HepG2 (cell line): ENCODE data around the gene CPED1. TPM values are rescaled to one million over a fixed set of nuclear protein-coding genes. Genes with fewer than 3 reads are reported as not detected.

Experiments used
- ATAC-seq: fragments of 200-7000 bp; cut with Tn5 transposase; 3 replicates; pipeline ENCODE4 v1.9.1; 2020; ENCODE audit warnings: mild to moderate bottlenecking, moderate library complexity
- BruUV-seq: library from RNA; stranded (reverse); fragments of 400-500 nt; replicated peaks from 2 replicates; lab custom pipeline; 2021; lab: Mats Ljungman, UMichigan
- CTCF ChIA-PET: fragments of 300-600 bp; formaldehyde crosslinking; extraction: SDS; loops from one replicate; lab custom pipeline; 2021; ENCODE audit warnings: low total read pairs, inconsistent platforms, low intra/inter-chr PET ratio; lab: Yijun Ruan, JAX
- POLR2A ChIA-PET: fragments of 350-600 bp; sonication (Branson Sonifier 250); formaldehyde crosslinking; loops from one replicate; lab custom pipeline; 2020; ENCODE audit warnings: antibody characterized with exemption, inconsistent platforms; lab: Yijun Ruan, JAX
- DNase-seq: peaks from one replicate; pipeline ENCODE4 v3.0.0-alpha.2; 2015; ENCODE audit warnings: low spot score
- FAIRE-seq: peaks from 3 replicates; lab custom pipeline; 2011; peaks lifted over from hg19 to GRCh38; lab: Jason Lieb, UNC
- H2AFZ ChIP-seq: one replicate; pipeline ENCODE4 v1.6.1; 2011; ENCODE audit warnings: low read length, inconsistent platforms
- H3K27ac ChIP-seq: fragments of 300-600 bp; 3 replicates; pipeline ENCODE4 v1.8.0; 2011; ENCODE audit warnings: mixed run types, mild to moderate bottlenecking, mixed read lengths, low read length, inconsistent platforms; ENCODE audit not compliant: insufficient read depth; ENCODE audit errors: extremely low read length
- H3K27me3 ChIP-seq, 2 experiments: fragments of 200-600 bp in 1 of 2; 2 replicates in 1 of 2; 3 replicates in 1 of 2; pipeline versions ENCODE4 v1.6.0 to v1.8.0; 2011; ENCODE audit warnings: low read length in 2 of 2, mild to moderate bottlenecking in 2 of 2, moderate library complexity in 2 of 2, inconsistent platforms in 1 of 2; ENCODE audit not compliant: insufficient read depth in 2 of 2, control insufficient read depth in 1 of 2
- H3K36me3 ChIP-seq, 2 experiments: fragments of 200-600 bp in 1 of 2; replicated peaks in 1 of 2; 2 replicates in 1 of 2; 3 replicates in 1 of 2; pipeline versions ENCODE4 v1.5.1 to v1.8.0; 2011; ENCODE audit warnings: low read length in 2 of 2, inconsistent platforms in 1 of 2; ENCODE audit not compliant: insufficient read depth in 2 of 2, control insufficient read depth in 1 of 2
- H3K4me1 ChIP-seq: 2 replicates; pipeline ENCODE4 v1.5.1; 2012; ENCODE audit warnings: low read length, inconsistent platforms; ENCODE audit not compliant: insufficient read depth
- H3K4me2 ChIP-seq: 2 replicates; pipeline ENCODE4 v1.6.0; 2011; ENCODE audit warnings: low read depth, low read length, inconsistent platforms
- H3K4me3 ChIP-seq, 3 experiments: fragments of 200-600 bp in 1 of 3; sonication (generic), shearing (Covaris generic) in 1 of 3; replicated peaks in 1 of 3; 2 replicates each; pipeline ENCODE4 v1.5.1; 2011 to 2016; ENCODE audit warnings: low read length in 3 of 3, inconsistent platforms in 2 of 3, low read depth in 2 of 3, mild to moderate bottlenecking in 2 of 3, control low read depth in 1 of 3, mixed read lengths in 1 of 3; ENCODE audit not compliant: insufficient read depth in 1 of 3
- H3K79me2 ChIP-seq: one replicate; pipeline ENCODE4 v1.6.1; 2011; ENCODE audit warnings: low read length, inconsistent platforms; ENCODE audit not compliant: insufficient read depth
- H3K9ac ChIP-seq: 2 replicates; pipeline ENCODE4 v1.6.0; 2011; ENCODE audit warnings: mild to moderate bottlenecking, low read depth, low read length, inconsistent platforms; ENCODE audit not compliant: insufficient read depth
- H3K9me3 ChIP-seq: 2 replicates; pipeline ENCODE4 v1.5.1; 2012; ENCODE audit warnings: mild to moderate bottlenecking, low read length
- H4K20me1 ChIP-seq: 2 replicates; pipeline ENCODE4 v1.6.0; 2011; ENCODE audit warnings: inconsistent platforms, mild to moderate bottlenecking, low read length, moderate library complexity; ENCODE audit not compliant: insufficient read depth
- CHD4 ChIP-seq: fragments of 200-600 bp; sonication (generic); IDR thresholded peaks from 2 replicates; pipeline ENCODE4 v1.7.0; 2017; ENCODE audit warnings: mild to moderate bottlenecking, low read length, borderline replicate concordance
- ETV6 ChIP-seq: sonication (generic); formaldehyde crosslinking; conservative IDR thresholded peaks from 2 replicates; pipeline ENCODE4 v1.4.0; 2020; ENCODE audit warnings: missing genetic modification reagents
- HDAC2 ChIP-seq: sonication (generic); formaldehyde crosslinking; IDR thresholded peaks from 2 replicates; pipeline ENCODE4 v1.4.0; 2020; ENCODE audit warnings: missing genetic modification reagents
- HNF1A ChIP-seq, 2 experiments: sonication (generic) in 1 of 2; formaldehyde crosslinking in 1 of 2; IDR thresholded peaks; 2 replicates each; pipeline versions ENCODE4 v1.4.0 to v1.6.1; 2016 to 2020; ENCODE audit warnings: borderline replicate concordance in 1 of 2, low read depth in 1 of 2, mild to moderate bottlenecking in 1 of 2, missing genetic modification reagents in 1 of 2
- NFAT5 ChIP-seq: sonication (generic); formaldehyde crosslinking; IDR thresholded peaks from 2 replicates; pipeline ENCODE4 v1.4.0; 2020; ENCODE audit warnings: missing genetic modification reagents
- THYN1 ChIP-seq: sonication (generic); formaldehyde crosslinking; IDR thresholded peaks from 2 replicates; pipeline ENCODE4 v1.8.1; 2023; ENCODE audit warnings: low read depth, mild to moderate bottlenecking, moderate library complexity, missing genetic modification reagents, borderline replicate concordance
- ZBTB2 ChIP-seq: sonication (generic); formaldehyde crosslinking; IDR thresholded peaks from 2 replicates; pipeline ENCODE4 v1.8.0; 2022; ENCODE audit warnings: low read depth, missing genetic modification reagents
- ZFP82 ChIP-seq: sonication (generic); formaldehyde crosslinking; IDR thresholded peaks from 2 replicates; pipeline ENCODE4 v1.5.1; 2020; ENCODE audit warnings: mild to moderate bottlenecking, missing genetic modification reagents, borderline replicate concordance
- ZMYM4 ChIP-seq: sonication (generic); formaldehyde crosslinking; IDR thresholded peaks from 2 replicates; pipeline ENCODE4 v1.8.1; 2023; ENCODE audit warnings: mild to moderate bottlenecking, missing genetic modification reagents
- ZNF780A ChIP-seq: sonication (generic); formaldehyde crosslinking; IDR thresholded peaks from 2 replicates; pipeline ENCODE4 v1.8.0; 2022; ENCODE audit warnings: mild to moderate bottlenecking, missing genetic modification reagents, moderate library complexity
- ZUFSP ChIP-seq: sonication (generic); formaldehyde crosslinking; IDR thresholded peaks from 2 replicates; pipeline ENCODE4 v1.9.0; 2021; ENCODE audit warnings: missing genetic modification reagents, mild to moderate bottlenecking, borderline replicate concordance
- WGBS: methylation state at CpG from one replicate; pipeline ENCODE4 v1.1.6; 2017; ENCODE audit warnings: low lambda C conversion rate; 5-methylcytosine and 5-hydroxymethylcytosine counted together
- in situ Hi-C: cut with HindIII; loops from 2 replicates; pipeline ENCODE4 v1.10.0; 2017; ENCODE audit warnings: low pct_unique_long_range_greater_than_20kb; ENCODE audit not compliant: extremely low pct_ligation_motif_present
- intact Hi-C: fragments of 100-400 bp; cut with micrococcal nuclease; formaldehyde crosslinking; loops from one replicate; pipeline ENCODE4 v1.10.0; 2022; ENCODE audit not compliant: unreplicated experiment
- polyA plus RNA-seq, 8 experiments: library from polyadenylated mRNA; depleted of rRNA in 3 of 8; stranded (reverse) in 7 of 8; unstranded in 1 of 8; fragments of >200 nt; fragmentation: Illumina TruSeq in 4 of 8; extraction: Trizol in 4 of 8; gene quantifications; 2 replicates each; pipeline versions ENCODE4 v1.2.1 to v1.2.3, GENCODE V29; 2011 to 2016; ENCODE audit warnings: low read depth in 4 of 8, missing spikeins in 1 of 8, mixed read lengths in 1 of 8; ENCODE audit not compliant: insufficient read depth in 1 of 8
- total RNA-seq, 5 experiments: library from RNA; depleted of rRNA; stranded (reverse); fragments of >200 nt; fragmentation: Illumina TruSeq; extraction: Trizol; gene quantifications; 2 replicates each; pipeline ENCODE4 v1.2.3, GENCODE V29; 2016; ENCODE audit warnings: low read depth in 1 of 5

The CPED1 gene
- total and polyA plus RNA-seq, 2 of the 13 experiments (the other 11 are each of a cell fraction or from before 2014, with no cell fraction given) = 11.5 to 27.0 TPM

GRCh38 chr7:121166916-121167315 is 178.4 kb downstream of the CPED1 start:
- in situ Hi-C loops (no loop called here), intact Hi-C loops (no loop called here)
- Histone ChIP-seq H3K4me3 (no peak overlapping the region), H3K27me3 (no peaks in the 10 kb centered on the region), H3K36me3 (no peaks in the 10 kb centered on the region), H4K20me1 (no peaks in the 10 kb centered on the region), H3K79me2 (no peaks in the 10 kb centered on the region), H3K4me2 (no peak overlapping the region), H3K9ac (no peak overlapping the region), H3K9me3 (no peaks in the 10 kb centered on the region), H3K4me1 (no peaks in the 10 kb centered on the region), H3K27ac (no peak overlapping the region), H2AFZ (no peak overlapping the region)
- no peak for DNase-seq
- no peak for ATAC-seq
- ChIA-PET CTCF (no interaction called here), POLR2A (no interaction called here)
- no peak for FAIRE-seq
- no TSS peak for BruUV-seq
- 51% methylated on average over 3 of the region's 3 CpGs for WGBS
- TF ChIP-seq ZNF780A (CRISPR knock-in tag) (no peak), ZFP82 (CRISPR knock-in tag) (no peak), ETV6 (CRISPR knock-in tag) (no peak), HDAC2 (no peak), THYN1 (no peak), ZBTB2 (CRISPR knock-in tag) (no peak), ZUFSP (CRISPR knock-in tag) (no peak), ZMYM4 (CRISPR knock-in tag) (no peak), HNF1A (IDR thresholded peaks at IDR 0.05; ENCODE audit: low read depth) (no peak), HNF1A (CRISPR knock-in tag; IDR thresholded peaks at IDR 0.05; ENCODE audit: borderline replicate concordance) (no peak), CHD4 (no peak), NFAT5 (CRISPR knock-in tag) (no peak)
